H9 (cell line): ENCODE measurements around the gene PLS1. TPM values are rescaled to one million over a fixed set of nuclear protein-coding genes. Genes with fewer than 3 reads are reported as not detected.
"Not testable (repeated sequence)": the region's sequence is repeated elsewhere in the genome, so short reads cannot be mapped to it uniquely, and the experiment has no call there.

Experiments
- DNase-seq: peaks from one replicate; pipeline ENCODE4 v3.0.0-alpha.2; 2017
- H2AFZ ChIP-seq: one replicate; pipeline ENCODE4 v1.6.1; 2013; ENCODE audit warnings: mild to moderate bottlenecking, low read length, control low read depth, moderate library complexity
- H2AK5ac ChIP-seq: 2 replicates; pipeline ENCODE4 v1.6.1; 2013; ENCODE audit warnings: low read length, control low read depth, mixed read lengths; ENCODE audit not compliant: insufficient read length
- H2BK120ac ChIP-seq: one replicate; pipeline ENCODE4 v1.6.1; 2013; ENCODE audit warnings: low read depth, mild to moderate bottlenecking, low read length, control low read depth, inconsistent platforms; ENCODE audit not compliant: poor library complexity, severe bottlenecking
- H2BK12ac ChIP-seq: 2 replicates; pipeline ENCODE4 v1.6.1; 2013; ENCODE audit warnings: low read length, control low read depth, mixed read lengths, low read depth; ENCODE audit not compliant: insufficient read length
- H2BK15ac ChIP-seq: 2 replicates; pipeline ENCODE4 v1.6.1; 2013; ENCODE audit warnings: low read depth, low read length, control low read depth
- H2BK20ac ChIP-seq: one replicate; pipeline ENCODE4 v1.6.1; 2013; ENCODE audit warnings: low read depth, mild to moderate bottlenecking, low read length, control low read depth, inconsistent platforms; ENCODE audit not compliant: poor library complexity, severe bottlenecking
- H2BK5ac ChIP-seq: 2 replicates; pipeline ENCODE4 v1.6.1; 2013; ENCODE audit warnings: low read length, control low read depth, mixed read lengths; ENCODE audit not compliant: insufficient read length
- H3K14ac ChIP-seq: 2 replicates; pipeline ENCODE4 v1.6.1; 2013; ENCODE audit warnings: low read length, control low read depth; ENCODE audit not compliant: insufficient read depth
- H3K18ac ChIP-seq: 2 replicates; pipeline ENCODE4 v1.6.1; 2013; ENCODE audit warnings: low read depth, mild to moderate bottlenecking, mixed read lengths, low read length, control low read depth; ENCODE audit not compliant: insufficient read length
- H3K23ac ChIP-seq: 2 replicates; pipeline ENCODE4 v1.6.1; 2013; ENCODE audit warnings: low read length, control low read depth, mixed read lengths, low read depth; ENCODE audit not compliant: insufficient read length
- H3K23me2 ChIP-seq: 2 replicates; pipeline ENCODE4 v1.6.1; 2013; ENCODE audit warnings: low read depth, mild to moderate bottlenecking, mixed read lengths, low read length, control low read depth; ENCODE audit not compliant: insufficient read length, poor library complexity, severe bottlenecking
- H3K27ac ChIP-seq: 2 replicates; pipeline ENCODE4 v1.5.1; 2013; ENCODE audit warnings: low read length, control low read depth, mixed read lengths, low read depth; ENCODE audit not compliant: insufficient read length
- H3K27me3 ChIP-seq: 2 replicates; pipeline ENCODE4 v1.6.1; 2013; ENCODE audit warnings: low read length, control low read depth, inconsistent platforms; ENCODE audit not compliant: insufficient read depth
- H3K4ac ChIP-seq: 2 replicates; pipeline ENCODE4 v1.6.1; 2013; ENCODE audit warnings: low read depth, mild to moderate bottlenecking, control low read depth, inconsistent platforms, low read length, moderate library complexity
- H3K4me1 ChIP-seq: 2 replicates; pipeline ENCODE4 v1.6.1; 2013; ENCODE audit warnings: low read length, control low read depth, inconsistent platforms; ENCODE audit not compliant: insufficient read depth
- H3K4me2 ChIP-seq: 2 replicates; pipeline ENCODE4 v1.6.1; 2013; ENCODE audit warnings: low read length, control low read depth, mixed read lengths; ENCODE audit not compliant: insufficient read length, insufficient read depth
- H3K56ac ChIP-seq: 2 replicates; pipeline ENCODE4 v1.6.1; 2013; ENCODE audit warnings: low read depth, mild to moderate bottlenecking, mixed read lengths, low read length, control low read depth; ENCODE audit not compliant: insufficient read length
- H3K79me1 ChIP-seq: 2 replicates; pipeline ENCODE4 v1.6.1; 2013; ENCODE audit warnings: low read depth, mild to moderate bottlenecking, moderate library complexity, low read length, control low read depth, inconsistent platforms; ENCODE audit not compliant: insufficient read depth, poor library complexity, severe bottlenecking
- H3K79me2 ChIP-seq: 2 replicates; pipeline ENCODE4 v1.6.1; 2013; ENCODE audit warnings: low read length, control low read depth, inconsistent platforms; ENCODE audit not compliant: insufficient read depth
- H3K9ac ChIP-seq: 2 replicates; pipeline ENCODE4 v1.6.1; 2013; ENCODE audit warnings: low read length, control low read depth, mixed read lengths; ENCODE audit not compliant: insufficient read length; ENCODE audit errors: extremely low read depth
- H3K9me3 ChIP-seq: one replicate; pipeline ENCODE4 v1.6.1; 2013; ENCODE audit warnings: low read depth, low read length, inconsistent platforms; ENCODE audit not compliant: control insufficient read depth
- H3T11ph ChIP-seq: one replicate; pipeline ENCODE4 v1.6.1; 2013; ENCODE audit warnings: mild to moderate bottlenecking, low read length, control low read depth, inconsistent platforms
- H4K20me1 ChIP-seq: one replicate; pipeline ENCODE4 v1.6.1; 2013; ENCODE audit not compliant: control insufficient read depth, insufficient read length, insufficient read depth
- H4K5ac ChIP-seq: 2 replicates; pipeline ENCODE4 v1.6.1; 2013; ENCODE audit warnings: low read depth, mild to moderate bottlenecking, mixed read lengths, low read length, control low read depth; ENCODE audit not compliant: insufficient read length
- H4K8ac ChIP-seq: replicated peaks from 2 replicates; pipeline ENCODE4 v1.6.1; 2013; ENCODE audit warnings: low read length, control low read depth, mixed read lengths, low read depth; ENCODE audit not compliant: insufficient read length
- H4K91ac ChIP-seq: 2 replicates; pipeline ENCODE4 v1.6.1; 2013; ENCODE audit warnings: low read depth, mild to moderate bottlenecking, moderate library complexity, mixed read lengths, low read length, control low read depth; ENCODE audit not compliant: insufficient read length
- H3K27ac Mint-ChIP-seq, 3 experiments: 2 replicates in 2 of 3; 3 replicates in 1 of 3; pipeline ENCODE4 v1.8.0; 2020 to 2021; ENCODE audit warnings: mixed read lengths in 3 of 3, mild to moderate bottlenecking in 1 of 3, moderate library complexity in 1 of 3
- H3K27me3 Mint-ChIP-seq: 2 replicates; pipeline ENCODE4 v1.8.0; 2021; ENCODE audit warnings: low read depth, mild to moderate bottlenecking, moderate library complexity, mixed read lengths
- H3K36me3 Mint-ChIP-seq, 3 experiments: 2 replicates in 2 of 3; 3 replicates in 1 of 3; pipeline ENCODE4 v1.8.0; 2020 to 2021; ENCODE audit warnings: low read depth in 3 of 3, mixed read lengths in 3 of 3; ENCODE audit not compliant: insufficient read depth in 1 of 3
- H3K4me1 Mint-ChIP-seq, 2 experiments: 2 replicates each; pipeline ENCODE4 v1.8.0; 2020; ENCODE audit warnings: mixed read lengths in 2 of 2
- H3K4me3 Mint-ChIP-seq, 2 experiments: 2 replicates in 1 of 2; 3 replicates in 1 of 2; pipeline ENCODE4 v1.8.0; 2020 to 2021; ENCODE audit warnings: mild to moderate bottlenecking in 2 of 2, mixed read lengths in 2 of 2, moderate library complexity in 1 of 2
- H3K9me3 Mint-ChIP-seq, 2 experiments: 2 replicates in 1 of 2; 3 replicates in 1 of 2; pipeline ENCODE4 v1.8.0; 2020; ENCODE audit warnings: mild to moderate bottlenecking in 2 of 2, mixed read lengths in 2 of 2, moderate library complexity in 1 of 2
- WGBS: extraction: QIAGEN DNeasy Blood & Tissue Kit; methylation state at CpG from one replicate; pipeline ENCODE4 v1.1.7; 2013; ENCODE audit warnings: missing lambda C conversion rate, low lambda C conversion rate, mixed read lengths; ENCODE audit not compliant: insufficient read length; ENCODE audit errors: extremely low coverage; 5-methylcytosine and 5-hydroxymethylcytosine counted together
- total RNA-seq: library from RNA; stranded (reverse); gene quantifications from 2 replicates; pipeline ENCODE4 v1.2.1, GENCODE V29; 2021

PLS1 gene
- total RNA-seq, 1 experiment from 2014 or later = 20.4 TPM

DNA sequence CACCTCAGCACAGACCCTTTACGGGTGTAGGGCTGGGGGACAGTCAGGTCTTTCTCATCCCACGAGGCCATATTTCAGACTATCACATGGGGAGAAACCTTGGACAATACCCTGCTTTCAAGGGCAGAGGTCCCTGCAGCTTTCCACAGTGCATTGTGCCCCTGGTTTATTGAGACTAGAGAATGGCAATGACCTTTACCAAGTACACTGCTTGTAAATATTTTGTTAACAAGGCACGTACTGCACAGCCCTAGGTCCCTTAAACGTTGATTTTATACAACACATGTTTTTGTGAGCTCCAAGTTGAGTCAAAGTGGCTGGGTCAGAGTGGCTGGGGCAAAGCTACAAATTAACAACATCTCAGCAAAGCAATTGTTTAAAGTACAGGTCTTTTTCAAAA is 156.4 kb downstream of the PLS1 start:
- not testable (repeated sequence) for H3K23me2 ChIP-seq, H4K20me1 ChIP-seq, H3K4me1 Mint-ChIP-seq, H3K4me1 ChIP-seq, H3K18ac ChIP-seq, H4K91ac ChIP-seq, H4K8ac ChIP-seq, H3K9ac ChIP-seq, H3K4ac ChIP-seq, H3T11ph ChIP-seq, H3K79me1 ChIP-seq, H2BK120ac ChIP-seq, H2AFZ ChIP-seq, H3K79me2 ChIP-seq, H4K5ac ChIP-seq, H2BK5ac ChIP-seq, H3K4me2 ChIP-seq, H3K9me3 ChIP-seq, H3K56ac ChIP-seq, H3K23ac ChIP-seq, H3K4me3 Mint-ChIP-seq, H3K9me3 Mint-ChIP-seq, H2BK12ac ChIP-seq, H3K27me3 ChIP-seq, H2BK15ac ChIP-seq, H2BK20ac ChIP-seq, H3K27ac ChIP-seq, H2AK5ac ChIP-seq, H3K14ac ChIP-seq, H3K27ac Mint-ChIP-seq, H3K27me3 Mint-ChIP-seq, DNase-seq
- H3K36me3 Mint-ChIP-seq = peaks cover 24 to 25% (median 24%) of the 10 kb centered on the region in 3 experiments
- no CpG with 5 or more reads among the region's 4 CpGs for WGBS
